CD14-positive monocyte (primary cell): ENCODE data around the gene CCNC. TPM values are rescaled to one million over a fixed set of nuclear protein-coding genes. Genes with fewer than 3 reads are reported as not detected.

Source experiments
- DNase-seq, 3 donors: peaks; one replicate each; pipeline ENCODE4 v3.0.0-alpha.2; 2011 to 2022
- H2AFZ ChIP-seq: 2 replicates; pipeline ENCODE4 v1.6.0; 2012; ENCODE audit warnings: mild to moderate bottlenecking, low read depth, low read length, inconsistent platforms; ENCODE audit not compliant: insufficient read depth, poor library complexity, severe bottlenecking
- H3K27ac ChIP-seq, 2 donors: 1 replicate in 1 of 2; 2 replicates in 1 of 2; pipeline ENCODE4 v1.5.1; 2012 to 2013; ENCODE audit warnings: low read length in 2 of 2, control low read depth in 1 of 2, inconsistent platforms in 1 of 2, low read depth in 1 of 2, mild to moderate bottlenecking in 1 of 2
- H3K27me3 ChIP-seq, 2 donors: one replicate each; pipeline versions ENCODE4 v1.6.0 to v1.6.1; 2011 to 2013; ENCODE audit warnings: low read length in 2 of 2; ENCODE audit not compliant: control insufficient read depth in 2 of 2, insufficient read depth in 2 of 2
- H3K36me3 ChIP-seq, 2 donors: replicated peaks in 1 of 2; 1 replicate in 1 of 2; 2 replicates in 1 of 2; pipeline versions ENCODE4 v1.5.1 to v1.6.1; 2012 to 2013; ENCODE audit warnings: low read length in 2 of 2, control low read depth in 1 of 2, inconsistent platforms in 1 of 2, mild to moderate bottlenecking in 1 of 2; ENCODE audit not compliant: insufficient read depth in 2 of 2, control insufficient read depth in 1 of 2
- H3K4me1 ChIP-seq, 2 donors: 1 replicate in 1 of 2; 2 replicates in 1 of 2; pipeline versions ENCODE4 v1.5.1 to v1.6.1; 2012 to 2013; ENCODE audit warnings: low read length in 2 of 2, control low read depth in 1 of 2, inconsistent platforms in 1 of 2, mild to moderate bottlenecking in 1 of 2, moderate library complexity in 1 of 2; ENCODE audit not compliant: insufficient read depth in 2 of 2, control insufficient read depth in 1 of 2
- H3K4me2 ChIP-seq: replicated peaks from 2 replicates; pipeline ENCODE3; 2012; ENCODE audit warnings: low read length, moderate library complexity, mild to moderate bottlenecking; ENCODE audit not compliant: poor library complexity, severe bottlenecking; ENCODE audit errors: extremely low read depth
- H3K4me3 ChIP-seq, 3 experiments: fragments of 200-600 bp in 1 of 3; sonication (generic) in 1 of 3; replicated peaks in 1 of 3; 1 replicate in 2 of 3; 2 replicates in 1 of 3; pipeline ENCODE4 v1.5.1; 2011 to 2013; ENCODE audit warnings: low read length in 3 of 3, mild to moderate bottlenecking in 3 of 3, control low read depth in 2 of 3, low read depth in 2 of 3, inconsistent platforms in 1 of 3, moderate library complexity in 1 of 3
- H3K79me2 ChIP-seq: 2 replicates; pipeline ENCODE4 v1.6.0; 2012; ENCODE audit warnings: mild to moderate bottlenecking, control low read depth, inconsistent platforms, low read length, moderate library complexity; ENCODE audit not compliant: insufficient read depth
- H3K9ac ChIP-seq: 2 replicates; pipeline ENCODE4 v1.6.0; 2017; ENCODE audit warnings: low read length, mild to moderate bottlenecking; ENCODE audit not compliant: insufficient read depth, poor library complexity, severe bottlenecking
- H3K9me3 ChIP-seq, 2 donors: replicated peaks in 1 of 2; 1 replicate in 1 of 2; 2 replicates in 1 of 2; pipeline versions ENCODE4 v1.5.1 to v1.6.1; 2012 to 2013; ENCODE audit warnings: low read length in 2 of 2, control low read depth in 1 of 2; ENCODE audit not compliant: control insufficient read depth in 1 of 2, insufficient read depth in 1 of 2
- H4K20me1 ChIP-seq: 2 replicates; pipeline ENCODE4 v1.6.0; 2012; ENCODE audit warnings: mild to moderate bottlenecking, low read length, control low read depth, moderate library complexity; ENCODE audit not compliant: insufficient read depth
- H3K27ac Mint-ChIP-seq, 7 donors: one replicate each; pipeline ENCODE4 v1.8.0; 2020; ENCODE audit warnings: mild to moderate bottlenecking in 7 of 7, mixed read lengths in 7 of 7, moderate library complexity in 6 of 7, inconsistent platforms in 2 of 7
- H3K27me3 Mint-ChIP-seq, 3 donors: one replicate each; pipeline ENCODE4 v1.8.0; 2021 to 2022; ENCODE audit warnings: low read depth in 3 of 3, mild to moderate bottlenecking in 3 of 3, mixed read lengths in 3 of 3, moderate library complexity in 3 of 3, inconsistent platforms in 1 of 3
- H3K36me3 Mint-ChIP-seq, 2 donors: one replicate each; pipeline ENCODE4 v1.8.0; 2020; ENCODE audit warnings: mixed read lengths in 2 of 2, inconsistent platforms in 1 of 2, mild to moderate bottlenecking in 1 of 2
- H3K4me1 Mint-ChIP-seq: one replicate; pipeline ENCODE4 v1.8.0; 2020; ENCODE audit warnings: mild to moderate bottlenecking, mixed read lengths
- H3K4me3 Mint-ChIP-seq, 2 donors: one replicate each; pipeline ENCODE4 v1.8.0; 2020; ENCODE audit warnings: mild to moderate bottlenecking in 2 of 2, mixed read lengths in 2 of 2, moderate library complexity in 1 of 2
- H3K9me3 Mint-ChIP-seq, 7 donors: one replicate each; pipeline ENCODE4 v1.8.0; 2020 to 2022; ENCODE audit warnings: mixed read lengths in 7 of 7, mild to moderate bottlenecking in 6 of 7, moderate library complexity in 6 of 7, inconsistent platforms in 2 of 7
- WGBS: methylation state at CpG from one replicate; pipeline ENCODE4 v1.1.5; 2013; ENCODE audit warnings: missing lambda C conversion rate; ENCODE audit not compliant: insufficient coverage; 5-methylcytosine and 5-hydroxymethylcytosine counted together
- intact Hi-C, 2 donors: fragments of 100-400 bp; cut with micrococcal nuclease; formaldehyde crosslinking; loops; one replicate each; pipeline versions ENCODE4 v1.15.0 to v1.15.1; 2023
- polyA plus RNA-seq, 3 donors: library from polyadenylated mRNA; depleted of rRNA in 1 of 3; unstranded in 2 of 3; stranded (reverse) in 1 of 3; fragments of 300-500 nt in 2 of 3; fragments of >200 nt in 1 of 3; fragmentation: Illumina TruSeq in 2 of 3; gene quantifications; 1 replicate in 2 of 3; 2 replicates in 1 of 3; pipeline ENCODE4 v1.2.3, GENCODE V29; 2012 to 2021
- TF ChIP-seq, protein P1 (sequence below): fragments of 200-600 bp; IDR thresholded peaks from one replicate; pipeline ENCODE4 v1.8.0; 2022; ENCODE audit warnings: antibody characterized with exemption, mild to moderate bottlenecking

CCNC gene
- polyA plus RNA-seq, 3 donors = 14.9 to 41.9 (median 35.6) TPM

- 100% methylated on average over 1 of the region's 4 CpGs for WGBS
- H3K9me3 Mint-ChIP-seq = no peaks in the 10 kb centered on the region
- H3K9ac ChIP-seq = no peak overlapping the region
- H3K79me2 ChIP-seq = no peaks in the 10 kb centered on the region
- H3K4me2 ChIP-seq = no peak overlapping the region
- H3K9me3 ChIP-seq = no peaks in the 10 kb centered on the region
- H3K27me3 Mint-ChIP-seq = no peaks in the 10 kb centered on the region
- no peaks in the 10 kb centered on the region for H3K27me3 ChIP-seq
- H3K27ac Mint-ChIP-seq = peak overlapping the region in 1 of 7 donors; percentile 63
- no peaks in the 10 kb centered on the region for H3K4me1 ChIP-seq
- TF ChIP-seq, protein P1, sequence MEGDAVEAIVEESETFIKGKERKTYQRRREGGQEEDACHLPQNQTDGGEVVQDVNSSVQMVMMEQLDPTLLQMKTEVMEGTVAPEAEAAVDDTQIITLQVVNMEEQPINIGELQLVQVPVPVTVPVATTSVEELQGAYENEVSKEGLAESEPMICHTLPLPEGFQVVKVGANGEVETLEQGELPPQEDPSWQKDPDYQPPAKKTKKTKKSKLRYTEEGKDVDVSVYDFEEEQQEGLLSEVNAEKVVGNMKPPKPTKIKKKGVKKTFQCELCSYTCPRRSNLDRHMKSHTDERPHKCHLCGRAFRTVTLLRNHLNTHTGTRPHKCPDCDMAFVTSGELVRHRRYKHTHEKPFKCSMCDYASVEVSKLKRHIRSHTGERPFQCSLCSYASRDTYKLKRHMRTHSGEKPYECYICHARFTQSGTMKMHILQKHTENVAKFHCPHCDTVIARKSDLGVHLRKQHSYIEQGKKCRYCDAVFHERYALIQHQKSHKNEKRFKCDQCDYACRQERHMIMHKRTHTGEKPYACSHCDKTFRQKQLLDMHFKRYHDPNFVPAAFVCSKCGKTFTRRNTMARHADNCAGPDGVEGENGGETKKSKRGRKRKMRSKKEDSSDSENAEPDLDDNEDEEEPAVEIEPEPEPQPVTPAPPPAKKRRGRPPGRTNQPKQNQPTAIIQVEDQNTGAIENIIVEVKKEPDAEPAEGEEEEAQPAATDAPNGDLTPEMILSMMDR = no peak
- H3K36me3 ChIP-seq = peaks cover 52 to 90% of the 10 kb centered on the region in 2 donors
- no peak overlapping the region for H3K27ac ChIP-seq
- no peak overlapping the region for H3K4me3 Mint-ChIP-seq
- H3K4me1 Mint-ChIP-seq = peaks cover 6% of the 10 kb centered on the region
- H3K4me3 ChIP-seq = no peak overlapping the region
- no peak overlapping the region for H2AFZ ChIP-seq
- intact Hi-C loops = no loop called here
- H4K20me1 ChIP-seq = no peaks in the 10 kb centered on the region
- H3K36me3 Mint-ChIP-seq = peaks cover 62 to 70% of the 10 kb centered on the region in 2 donors
- no peak for DNase-seq
These were observed 20.9 kb downstream of the CCNC start for GRCh38 chr6:99547526-99547925.

GRCh38 chr6:99545442-99545841 is 23.0 kb downstream of the CCNC start:
- Mint-ChIP-seq H3K9me3 (no peaks in the 10 kb centered on the region), H3K4me3 (no peak overlapping the region), H3K27me3 (no peaks in the 10 kb centered on the region), H3K27ac (no peak overlapping the region), H3K4me1 (peaks cover 6% of the 10 kb centered on the region), H3K36me3 (peaks cover 67 to 78% of the 10 kb centered on the region in 2 donors)
- Histone ChIP-seq H3K4me1 (no peaks in the 10 kb centered on the region), H3K36me3 (peaks cover 48 to 92% of the 10 kb centered on the region in 2 donors), H3K27me3 (no peaks in the 10 kb centered on the region), H4K20me1 (no peaks in the 10 kb centered on the region), H3K9me3 (no peaks in the 10 kb centered on the region), H3K4me2 (no peak overlapping the region), H3K4me3 (no peak overlapping the region), H3K9ac (no peak overlapping the region), H2AFZ (no peak overlapping the region), H3K79me2 (no peaks in the 10 kb centered on the region), H3K27ac (no peak overlapping the region)
- no peak for DNase-seq
- WGBS = no CpG with 5 or more reads among the region's 1 CpG
- TF ChIP-seq, protein P1 = no peak
- intact Hi-C loops = no loop called here
